ENCODE measurements around the gene TAX1BP1.

Gene TAX1BP1

GRCh38 chr7:27782849-27783248 lies 42.9 kb downstream of the TAX1BP1 start:
- no peak for DNase-seq

GRCh38 chr7:27784399-27785053 lies 44.6 kb downstream of the TAX1BP1 start:
- DNase-seq, result no peak

- DNase-seq, result no peak
These were observed 48.5 kb downstream of the TAX1BP1 start for GRCh38 chr7:27788437-27788836.

GRCh38 chr7:27793780-27794179 lies 53.8 kb downstream of the TAX1BP1 start:
- no peak for DNase-seq

DNA sequence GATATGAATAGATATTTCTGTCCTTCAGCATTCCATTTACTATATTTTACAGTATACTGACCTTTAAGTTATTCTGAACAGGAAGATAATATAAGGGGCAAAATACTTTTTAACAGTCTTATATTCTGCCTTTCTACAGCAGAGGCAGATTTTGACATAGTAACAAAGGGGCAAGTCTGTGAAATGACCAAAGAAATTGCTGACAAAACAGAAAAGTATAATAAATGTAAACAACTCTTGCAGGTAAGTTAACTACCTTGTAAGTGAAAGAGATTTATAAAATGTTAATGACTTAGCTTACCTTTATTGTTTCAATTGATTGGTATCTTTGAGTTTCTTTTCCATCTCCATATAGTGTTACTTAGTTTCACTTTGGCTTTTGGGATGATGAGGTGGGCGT lies 56.0 kb downstream of the TAX1BP1 start:
- no peak for DNase-seq

DNA sequence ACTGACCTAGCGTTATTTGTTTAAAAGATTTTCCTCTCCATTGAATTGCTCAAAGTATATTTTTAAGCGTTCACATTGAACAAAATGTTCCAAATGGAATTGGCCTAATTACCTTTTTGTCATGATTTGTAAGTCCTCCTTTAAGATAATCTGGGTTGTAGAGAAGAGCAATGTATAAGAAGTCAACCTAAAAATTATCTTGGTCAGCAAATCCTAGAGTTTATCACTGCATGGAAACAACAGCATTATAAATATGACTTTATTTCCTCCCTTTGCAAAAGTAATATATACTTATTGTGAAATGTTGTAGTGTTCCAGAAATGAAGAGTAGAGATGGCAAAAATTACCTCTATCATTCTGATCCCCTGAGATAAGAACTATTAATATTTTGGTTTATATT lies 59.2 kb downstream of the TAX1BP1 start:
- DNase-seq, result no peak

DNA sequence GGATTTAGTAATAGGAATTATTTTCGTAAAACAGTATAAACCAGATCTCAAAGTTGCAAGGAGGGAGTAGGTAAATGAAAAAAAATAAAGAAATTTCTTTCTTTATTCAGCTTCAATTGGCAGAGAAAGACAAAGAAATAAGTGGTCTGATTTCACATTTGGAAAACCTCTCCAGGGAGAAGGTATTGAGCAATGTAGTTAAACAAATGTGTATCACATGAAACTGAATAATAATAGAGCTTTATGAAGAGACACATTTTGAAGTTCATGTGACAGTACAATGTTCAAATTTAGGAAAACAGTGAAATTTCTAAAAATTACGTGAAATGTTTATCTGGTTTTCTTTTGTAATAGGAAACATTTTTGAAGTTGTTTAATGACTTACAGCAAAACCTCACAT lies 63.0 kb downstream of the TAX1BP1 start:
- DNase-seq, result no peak

DNA sequence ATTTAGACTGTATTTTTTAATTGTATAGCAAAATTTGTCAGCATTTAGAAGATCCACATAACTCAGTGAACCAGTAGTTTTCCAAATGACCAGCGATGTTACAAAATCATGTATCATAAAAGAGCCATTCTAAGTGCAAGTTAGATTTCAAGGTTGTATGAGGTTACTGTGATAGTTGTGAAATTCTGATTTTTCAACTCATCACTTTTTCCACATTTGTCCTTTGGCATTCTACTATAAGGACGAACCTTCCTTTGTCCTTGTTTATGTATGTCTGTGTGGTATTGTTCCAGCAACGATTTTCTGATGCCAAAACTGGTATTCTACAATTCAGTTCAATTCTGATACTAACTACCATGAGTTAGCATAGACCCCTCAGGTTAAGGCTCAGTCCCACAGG lies 64.2 kb downstream of the TAX1BP1 start:
- DNase-seq, result no peak

GRCh38 chr7:27808626-27809025 lies 68.7 kb downstream of the TAX1BP1 start:
- DNase-seq, result no peak

GRCh38 chr7:27810186-27810585 lies 70.2 kb downstream of the TAX1BP1 start:
- DNase-seq, result no peak

GRCh38 chr7:27812706-27813105 lies 72.7 kb downstream of the TAX1BP1 start:
- no peak for DNase-seq

DNA sequence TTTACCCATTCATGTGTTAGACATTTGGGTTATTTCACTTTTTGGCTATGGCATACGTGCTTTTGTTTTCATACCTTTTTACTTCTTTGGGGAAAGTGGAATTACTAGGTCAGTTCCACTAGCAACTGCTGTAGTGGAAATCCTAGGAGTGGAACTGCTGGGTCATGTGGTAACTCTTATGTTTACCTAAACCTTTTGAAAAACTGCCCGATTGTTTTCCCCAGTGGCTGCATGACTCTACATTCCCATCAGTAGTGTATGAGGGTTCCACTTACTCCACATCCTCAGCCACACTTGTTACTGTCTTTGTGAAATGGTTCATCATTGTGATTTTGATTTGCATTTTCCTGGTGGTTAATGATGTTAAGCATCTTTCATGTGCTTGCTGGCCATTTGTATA lies 82.3 kb downstream of the TAX1BP1 start:
- no peak for DNase-seq

DNA sequence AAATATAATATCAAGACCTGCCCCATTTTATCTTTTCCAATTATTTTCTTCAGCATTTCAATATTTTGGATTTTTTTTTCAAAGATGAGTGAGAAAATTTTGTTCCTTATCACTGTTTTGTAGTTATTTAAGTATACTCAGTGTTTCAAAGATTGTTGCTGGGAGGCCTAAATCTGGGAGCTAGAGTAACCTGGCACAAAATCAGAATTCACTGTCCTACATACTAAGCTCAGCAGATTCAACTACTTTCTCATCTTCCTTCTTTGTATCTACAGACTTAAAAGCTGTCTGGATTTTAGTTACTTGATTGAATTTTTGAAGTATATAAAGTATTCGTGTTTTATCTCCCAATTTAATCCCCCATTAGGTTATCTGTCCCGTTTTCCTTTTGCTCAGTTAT lies 85.9 kb downstream of the TAX1BP1 start:
- DNase-seq, result no peak

DNA sequence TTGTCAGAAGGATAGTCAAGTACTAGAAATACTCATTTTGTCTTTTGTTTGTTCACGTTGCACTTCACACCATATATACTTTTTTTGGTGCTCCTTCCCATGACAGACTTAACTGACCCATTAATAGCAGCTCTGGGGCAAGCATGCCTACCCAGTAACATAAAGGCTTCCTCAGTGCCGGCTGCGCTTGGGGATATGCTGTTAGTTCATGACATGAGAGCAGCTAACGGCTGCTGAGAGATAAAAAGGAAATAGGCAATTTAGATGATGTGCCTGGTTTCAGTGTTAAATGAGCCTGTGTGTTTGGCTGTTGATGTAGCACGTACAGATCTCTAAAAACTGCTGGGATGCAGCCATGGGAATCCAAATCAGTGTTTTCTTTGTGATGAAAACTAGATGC lies 86.4 kb downstream of the TAX1BP1 start:
- no peak for DNase-seq

- no peak for DNase-seq
These were observed 94.4 kb downstream of the TAX1BP1 start for GRCh38 chr7:27834179-27834921.

DNA sequence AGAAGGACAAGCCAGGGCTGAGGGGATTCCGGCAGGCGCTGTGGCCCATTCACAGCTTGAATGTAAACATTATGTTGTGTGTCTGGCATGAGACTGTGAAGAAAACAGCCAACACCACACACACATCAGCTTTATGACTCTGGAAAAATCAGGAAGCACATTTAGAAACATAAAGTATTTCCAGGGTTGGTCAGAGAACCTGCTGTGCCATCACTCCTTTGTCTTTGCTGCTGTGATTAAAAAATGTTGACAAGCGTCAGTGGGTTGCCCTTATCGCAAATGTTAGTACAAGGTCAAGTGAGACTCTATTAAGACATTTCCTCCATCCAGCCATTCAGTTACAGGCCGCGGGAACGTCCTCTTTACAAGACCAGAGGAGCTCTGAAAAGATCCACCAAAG lies 95.4 kb downstream of the TAX1BP1 start:
- DNase-seq, result no peak

DNA sequence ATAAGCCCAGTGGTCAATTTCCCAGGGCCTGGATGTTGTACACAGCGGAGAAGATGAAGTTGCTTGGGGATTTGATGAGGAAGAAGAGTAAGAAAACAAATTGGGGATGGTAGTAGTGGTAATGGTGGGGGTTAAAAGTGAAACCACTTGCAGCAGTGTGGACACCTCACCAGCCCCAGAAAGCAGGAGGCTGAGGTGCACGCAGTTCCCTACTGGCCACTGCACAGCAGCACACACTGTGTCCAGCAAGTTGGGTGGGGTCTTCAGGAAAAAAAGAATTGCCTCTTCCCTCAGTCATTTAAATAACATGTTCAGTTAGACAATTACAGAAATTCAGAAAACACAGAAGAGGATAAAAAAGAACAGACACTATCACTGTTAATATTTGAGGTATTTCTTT lies 96.6 kb downstream of the TAX1BP1 start:
- DNase-seq, result no peak

- DNase-seq, result no peak
These were observed 99.1 kb downstream of the TAX1BP1 start for GRCh38 chr7:27839099-27839498.

- no peak for DNase-seq
These were observed 100.4 kb downstream of the TAX1BP1 start for GRCh38 chr7:27840313-27840712.

DNA sequence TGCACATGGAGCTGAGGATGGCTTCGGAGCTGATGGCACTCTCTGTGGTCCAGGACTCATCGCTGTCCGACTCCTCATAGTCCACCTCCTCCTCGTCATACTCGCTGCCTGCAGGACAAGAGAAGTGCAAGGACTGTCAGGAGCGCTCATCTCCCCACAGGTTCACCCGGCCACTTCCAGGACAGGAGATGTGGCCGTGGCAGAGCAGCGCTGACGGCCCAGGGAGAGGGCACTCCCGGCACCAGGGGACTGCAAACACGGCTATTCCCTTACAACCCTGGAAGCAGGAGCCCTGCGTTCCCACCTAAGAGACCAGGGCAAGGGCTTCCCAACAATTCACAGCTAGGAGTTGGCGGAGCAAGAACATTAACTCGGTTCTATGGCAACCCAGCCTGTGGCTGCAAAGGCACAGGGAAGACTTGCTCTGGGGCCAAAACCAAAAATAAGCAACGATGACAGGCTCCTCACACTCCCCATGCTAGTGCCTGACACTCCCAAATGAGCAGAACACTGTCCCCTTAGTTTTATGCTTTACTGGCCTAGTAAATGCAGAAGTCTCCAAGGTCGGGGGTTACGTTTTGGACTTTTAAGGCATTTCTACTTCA lies 100.9 kb downstream of the TAX1BP1 start:
- no peak for DNase-seq

GRCh38 chr7:27842094-27842692 lies 102.2 kb downstream of the TAX1BP1 start:
- no peak for DNase-seq

DNA sequence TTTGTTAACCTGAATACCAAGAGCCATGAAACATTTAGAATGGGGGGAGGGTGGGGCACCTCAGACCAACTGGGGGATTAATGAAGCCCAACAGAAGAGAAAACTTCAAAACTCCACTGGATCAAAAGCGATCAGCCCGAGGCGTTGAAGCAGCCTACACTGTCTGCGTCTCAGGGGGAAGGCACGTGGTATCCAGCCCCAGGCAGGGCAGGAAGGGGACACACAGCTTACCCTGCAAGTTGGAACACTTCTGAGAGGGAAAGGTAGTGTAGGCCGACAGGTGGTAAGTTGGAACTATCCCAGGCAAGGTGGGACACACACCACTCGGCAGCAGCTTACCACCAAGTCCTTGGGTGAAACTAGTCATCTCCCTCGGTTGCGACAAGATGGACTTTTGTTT lies 102.9 kb downstream of the TAX1BP1 start:
- no peak for DNase-seq

GRCh38 chr7:27843584-27844305 lies 103.8 kb downstream of the TAX1BP1 start:
- DNase-seq, result no peak
